Neural progenitor cell (in vitro differentiated cells): Measurements from ENCODE around the gene STEAP3.

Experiments
- EZH2phosphoT487 ChIP-seq: fragments of 200-600 bp; sonication (generic); IDR thresholded peaks from 2 replicates; pipeline ENCODE4 v1.6.1; 2017; ENCODE audit warnings: antibody characterized with exemption
- TF ChIP-seq, protein P1 (sequence below): fragments of 200-600 bp; sonication (generic); IDR thresholded peaks from 2 replicates; pipeline ENCODE4 v1.5.1; 2017; ENCODE audit warnings: antibody characterized with exemption, mild to moderate bottlenecking

DNA sequence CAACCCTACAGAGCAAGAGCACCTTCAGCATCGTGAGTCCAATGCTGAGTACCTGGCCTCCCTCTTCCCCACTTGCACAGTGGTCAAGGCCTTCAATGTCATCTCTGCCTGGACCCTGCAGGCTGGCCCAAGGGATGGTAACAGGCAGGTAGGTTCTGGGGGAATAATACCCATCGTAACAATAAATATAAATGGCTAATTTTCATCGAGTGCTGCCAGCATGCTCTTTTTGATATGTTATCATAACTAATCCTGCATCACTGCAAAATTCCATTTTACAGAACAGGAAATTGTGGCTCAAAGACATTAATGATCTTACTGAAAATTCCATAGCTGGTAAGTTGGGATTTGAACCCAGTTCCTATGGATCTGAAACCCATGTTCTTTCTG lies 22.2 kb downstream of the STEAP3 start:
- TF ChIP-seq, protein P1, sequence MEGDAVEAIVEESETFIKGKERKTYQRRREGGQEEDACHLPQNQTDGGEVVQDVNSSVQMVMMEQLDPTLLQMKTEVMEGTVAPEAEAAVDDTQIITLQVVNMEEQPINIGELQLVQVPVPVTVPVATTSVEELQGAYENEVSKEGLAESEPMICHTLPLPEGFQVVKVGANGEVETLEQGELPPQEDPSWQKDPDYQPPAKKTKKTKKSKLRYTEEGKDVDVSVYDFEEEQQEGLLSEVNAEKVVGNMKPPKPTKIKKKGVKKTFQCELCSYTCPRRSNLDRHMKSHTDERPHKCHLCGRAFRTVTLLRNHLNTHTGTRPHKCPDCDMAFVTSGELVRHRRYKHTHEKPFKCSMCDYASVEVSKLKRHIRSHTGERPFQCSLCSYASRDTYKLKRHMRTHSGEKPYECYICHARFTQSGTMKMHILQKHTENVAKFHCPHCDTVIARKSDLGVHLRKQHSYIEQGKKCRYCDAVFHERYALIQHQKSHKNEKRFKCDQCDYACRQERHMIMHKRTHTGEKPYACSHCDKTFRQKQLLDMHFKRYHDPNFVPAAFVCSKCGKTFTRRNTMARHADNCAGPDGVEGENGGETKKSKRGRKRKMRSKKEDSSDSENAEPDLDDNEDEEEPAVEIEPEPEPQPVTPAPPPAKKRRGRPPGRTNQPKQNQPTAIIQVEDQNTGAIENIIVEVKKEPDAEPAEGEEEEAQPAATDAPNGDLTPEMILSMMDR = no peak
- TF ChIP-seq EZH2phosphoT487 = no peak
